Stomach (tissue), 9 donors: Measurements from ENCODE around the gene GNG14. TPM values are rescaled to one million over a fixed set of nuclear protein-coding genes. Genes with fewer than 3 reads are reported as not detected.

ENCODE experiments used
- DNase-seq, 2 donors: peaks; one replicate each; pipeline versions ENCODE4 v3.0.0 to v3.0.0-alpha.2; 2013 to 2019
- H3K27ac ChIP-seq, 5 donors: fragments of 200-600 bp in 4 of 5; sonication (generic) in 4 of 5; one replicate each; pipeline ENCODE4 v1.5.1; 2013 to 2019; ENCODE audit warnings: mild to moderate bottlenecking in 1 of 5, moderate library complexity in 1 of 5
- H3K27me3 ChIP-seq, 3 donors: fragments of 200-600 bp; sonication (generic); one replicate each; pipeline ENCODE4 v1.5.1; 2017 to 2019; ENCODE audit warnings: mixed run types in 1 of 3
- H3K36me3 ChIP-seq, 4 donors: fragments of 200-600 bp; sonication (generic); 1 replicate in 3 of 4; 2 replicates in 1 of 4; pipeline ENCODE4 v1.5.1; 2016 to 2019
- H3K4me1 ChIP-seq, 4 donors: fragments of 200-600 bp; sonication (generic); one replicate each; pipeline ENCODE4 v1.5.1; 2016 to 2019
- H3K4me3 ChIP-seq, 4 donors: fragments of 200-600 bp; sonication (generic) in 3 of 4; one replicate each; pipeline ENCODE4 v1.5.1; 2016 to 2019; ENCODE audit warnings: mild to moderate bottlenecking in 1 of 4
- H3K9me3 ChIP-seq, 4 donors: fragments of 200-600 bp; sonication (generic); one replicate each; pipeline ENCODE4 v1.5.1; 2016 to 2019
- CTCF ChIP-seq, 7 experiments: fragments of 450-650 bp in 4 of 7; fragments of 200-600 bp in 3 of 7; sonication (generic) in 3 of 7; IDR thresholded peaks; one replicate each; pipeline ENCODE4 v1.5.1; 2016 to 2019; ENCODE audit warnings: antibody characterized with exemption in 7 of 7, control low read depth in 2 of 7, mild to moderate bottlenecking in 1 of 7
- EP300 ChIP-seq: sonication (generic); formaldehyde crosslinking; IDR thresholded peaks from one replicate; pipeline ENCODE4 v1.6.1; 2017; ENCODE audit warnings: antibody characterized with exemption
- POLR2A ChIP-seq, 4 donors: fragments of 450-650 bp; IDR thresholded peaks; one replicate each; pipeline ENCODE4 v1.6.1; 2016; ENCODE audit warnings: antibody characterized with exemption in 4 of 4, control low read depth in 2 of 4, mild to moderate bottlenecking in 1 of 4, moderate library complexity in 1 of 4
- POLR2AphosphoS5 ChIP-seq, 3 donors: sonication (generic); formaldehyde crosslinking; IDR thresholded peaks; one replicate each; pipeline ENCODE4 v1.6.1; 2016; ENCODE audit warnings: antibody characterized with exemption in 3 of 3
- WGBS, 5 donors: extraction: QIAGEN DNeasy Blood & Tissue Kit in 3 of 5; methylation state at CpG; one replicate each; pipeline versions ENCODE4 v1.1.5 to v1.1.7; 2013 to 2018; 5-methylcytosine and 5-hydroxymethylcytosine counted together
- intact Hi-C: fragments of 100-400 bp; cut with DNase I; formaldehyde crosslinking; loops from one replicate; pipeline ENCODE4 v1.15.1; 2023; ENCODE audit warnings: low total_unique reads
- polyA plus RNA-seq, 3 donors: library from polyadenylated mRNA; stranded (reverse); fragments of 200-250 nt; gene quantifications; one replicate each; pipeline ENCODE4 v1.2.3, GENCODE V29; 2013
- total RNA-seq, 5 donors: library from RNA; depleted of rRNA; stranded (reverse); fragments of >200 nt; gene quantifications; one replicate each; pipeline versions ENCODE4 v1.1.0 to v1.2.3, GENCODE V29; 2014 to 2016
- donor health status: healthy with polysubstance abuse.
- donor health status: Bipolar disorder and iron deficiency.
- donor health status: healthy.

The GNG14 gene
- total and polyA plus RNA-seq, 8 donors = not detected

- DNase-seq = peak; percentile 35 to 78
- 0 to 1% (median 1%) methylated on average over 24 of the region's 24 CpGs for WGBS, 5 donors
- intact Hi-C loops = no loop called here
Measured at GRCh38 chr19:12668932-12669269, 18.9 kb upstream of the GNG14 start.

GRCh38 chr19:12669270-12670158 is 18.3 kb upstream of the GNG14 start:
- intact Hi-C loops = loop anchor here (10.0 kb wide), 1 partner anchor 105 kb away; no protein-coding TSS in a partner anchor

More at GRCh38 chr19:12668932-12669269, 18.9 kb upstream of the GNG14 start:
- Histone ChIP-seq H3K9me3 (no peaks in the 10 kb centered on the region), H3K4me3 (peak overlapping the region; percentile 78 to 97 (median 88)), H3K27me3 (no peaks in the 10 kb centered on the region), H3K36me3 (peaks cover 14 to 39% (median 36%) of the 10 kb centered on the region in 4 donors), H3K4me1 (peaks cover 33 to 73% (median 60%) of the 10 kb centered on the region in 4 donors), H3K27ac (peak overlapping the region; percentile 92 to 98 (median 96))
- TF ChIP-seq POLR2A (IDR thresholded peaks at IDR 0.05) (no peak), POLR2AphosphoS5 (IDR thresholded peaks at IDR 0.05) (no peak), CTCF (IDR thresholded peaks at IDR 0.05) (no peak), EP300 (no peak)

GRCh38 chr19:12670159-12670928 is 17.5 kb upstream of the GNG14 start:
- no peak for DNase-seq
- Histone ChIP-seq H3K27me3 (no peaks in the 10 kb centered on the region), H3K9me3 (no peaks in the 10 kb centered on the region), H3K4me1 (peaks cover 33 to 61% (median 51%) of the 10 kb centered on the region in 4 donors), H3K27ac (peak overlapping the region; percentile 92 to 98 (median 96)), H3K4me3 (peak overlapping the region; percentile 78 to 97 (median 88)), H3K36me3 (peaks cover 29 to 39% (median 37%) of the 10 kb centered on the region in 4 donors)
- TF ChIP-seq POLR2AphosphoS5 (IDR thresholded peaks at IDR 0.05) (no peak), EP300 (no peak), CTCF (IDR thresholded peaks at IDR 0.05) (no peak), POLR2A (IDR thresholded peaks at IDR 0.05) (no peak)
- WGBS, 5 donors = 33 to 47% (median 34%) methylated on average over 19 to 26 of the region's 26 CpGs
- intact Hi-C loops = loop anchor here (10.0 kb wide), 1 partner anchor 106 kb away; no protein-coding TSS in a partner anchor

More at GRCh38 chr19:12669270-12670158, 18.3 kb upstream of the GNG14 start:
- Histone ChIP-seq H3K27me3 (no peaks in the 10 kb centered on the region), H3K36me3 (peaks cover 20 to 39% (median 36%) of the 10 kb centered on the region in 4 donors), H3K4me3 (peak overlapping the region; percentile 78 to 97 (median 88)), H3K4me1 (peaks cover 33 to 69% (median 59%) of the 10 kb centered on the region in 4 donors), H3K9me3 (no peaks in the 10 kb centered on the region), H3K27ac (peak overlapping the region; percentile 92 to 98 (median 96))
- TF ChIP-seq POLR2AphosphoS5 (IDR thresholded peaks at IDR 0.05) = peak; percentile 39 to 88 (median 64)
- TF ChIP-seq POLR2A (IDR thresholded peaks at IDR 0.05) = no peak
- TF ChIP-seq CTCF (IDR thresholded peaks at IDR 0.05) = peak in 1 of 7 experiments; percentile 17
- peak; percentile 85 to 94 for DNase-seq
- 0 to 1% (median 1%) methylated on average over 33 to 64 of the region's 64 CpGs for WGBS, 5 donors

GRCh38 chr19:12672744-12673143 is 15.1 kb upstream of the GNG14 start:
- DNase-seq = no peak
- H3K36me3 ChIP-seq = peaks cover 45 to 63% (median 61%) of the 10 kb centered on the region in 4 donors
- H3K4me3 ChIP-seq = no peak overlapping the region
- WGBS, 5 donors = 73 to 91% (median 86%) methylated on average over 9 to 10 of the region's 10 CpGs
- peaks cover 19 to 58% (median 41%) of the 10 kb centered on the region in 4 donors for H3K4me1 ChIP-seq
- TF ChIP-seq POLR2A (IDR thresholded peaks at IDR 0.05) = no peak
- TF ChIP-seq CTCF (IDR thresholded peaks at IDR 0.05) = no peak
- no peak for TF ChIP-seq POLR2AphosphoS5 (IDR thresholded peaks at IDR 0.05)
- TF ChIP-seq EP300 = no peak
- intact Hi-C loops = loop anchor here (10.0 kb wide), 1 partner anchor 108 kb away; no protein-coding TSS in a partner anchor
- no peaks in the 10 kb centered on the region for H3K27me3 ChIP-seq
- no peaks in the 10 kb centered on the region for H3K9me3 ChIP-seq
- no peak overlapping the region for H3K27ac ChIP-seq
